Vagina (tissue), 2 donors: ENCODE data around the gene NTNG1.

Experiments used
- CTCF ChIP-seq, 3 experiments: fragments of 450-650 bp in 2 of 3; fragments of 200-600 bp in 1 of 3; sonication (generic) in 1 of 3; IDR thresholded peaks; one replicate each; pipeline ENCODE4 v1.5.1; 2017 to 2019; ENCODE audit warnings: antibody characterized with exemption in 3 of 3, mild to moderate bottlenecking in 2 of 3, moderate library complexity in 2 of 3
- POLR2A ChIP-seq, 2 donors: fragments of 450-650 bp; IDR thresholded peaks; one replicate each; pipeline ENCODE4 v1.6.1; 2017; ENCODE audit warnings: antibody characterized with exemption in 2 of 2, mild to moderate bottlenecking in 2 of 2, moderate library complexity in 2 of 2
- POLR2AphosphoS5 ChIP-seq, 2 donors: sonication (generic); formaldehyde crosslinking; IDR thresholded peaks; one replicate each; pipeline ENCODE4 v1.9.0; 2017; ENCODE audit warnings: antibody characterized with exemption in 2 of 2, mild to moderate bottlenecking in 2 of 2, low read depth in 1 of 2; ENCODE audit not compliant: insufficient read depth in 1 of 2

- TF ChIP-seq POLR2AphosphoS5 (IDR thresholded peaks at IDR 0.05; ENCODE audit: insufficient read depth in 1 of 2, low read depth in 1 of 2) (no peak), CTCF (IDR thresholded peaks at IDR 0.05) (no peak), POLR2A (IDR thresholded peaks at IDR 0.05) (no peak)
These were observed 353.2 kb downstream of the NTNG1 start for GRCh38 chr1:107494061-107494460.
